H9 (cell line): ENCODE data around the gene FRAS1. TPM values are rescaled to one million over a fixed set of nuclear protein-coding genes. Genes with fewer than 3 reads are reported as not detected.

ENCODE experiments used
- DNase-seq: peaks from one replicate; pipeline ENCODE4 v3.0.0-alpha.2; 2017
- H2AFZ ChIP-seq: one replicate; pipeline ENCODE4 v1.6.1; 2013; ENCODE audit warnings: mild to moderate bottlenecking, low read length, control low read depth, moderate library complexity
- H2AK5ac ChIP-seq: 2 replicates; pipeline ENCODE4 v1.6.1; 2013; ENCODE audit warnings: low read length, control low read depth, mixed read lengths; ENCODE audit not compliant: insufficient read length
- H2BK120ac ChIP-seq: one replicate; pipeline ENCODE4 v1.6.1; 2013; ENCODE audit warnings: low read depth, mild to moderate bottlenecking, low read length, control low read depth, inconsistent platforms; ENCODE audit not compliant: poor library complexity, severe bottlenecking
- H2BK12ac ChIP-seq: 2 replicates; pipeline ENCODE4 v1.6.1; 2013; ENCODE audit warnings: low read length, control low read depth, mixed read lengths, low read depth; ENCODE audit not compliant: insufficient read length
- H2BK15ac ChIP-seq: 2 replicates; pipeline ENCODE4 v1.6.1; 2013; ENCODE audit warnings: low read depth, low read length, control low read depth
- H2BK20ac ChIP-seq: one replicate; pipeline ENCODE4 v1.6.1; 2013; ENCODE audit warnings: low read depth, mild to moderate bottlenecking, low read length, control low read depth, inconsistent platforms; ENCODE audit not compliant: poor library complexity, severe bottlenecking
- H2BK5ac ChIP-seq: 2 replicates; pipeline ENCODE4 v1.6.1; 2013; ENCODE audit warnings: low read length, control low read depth, mixed read lengths; ENCODE audit not compliant: insufficient read length
- H3K14ac ChIP-seq: 2 replicates; pipeline ENCODE4 v1.6.1; 2013; ENCODE audit warnings: low read length, control low read depth; ENCODE audit not compliant: insufficient read depth
- H3K18ac ChIP-seq: 2 replicates; pipeline ENCODE4 v1.6.1; 2013; ENCODE audit warnings: low read depth, mild to moderate bottlenecking, mixed read lengths, low read length, control low read depth; ENCODE audit not compliant: insufficient read length
- H3K23ac ChIP-seq: 2 replicates; pipeline ENCODE4 v1.6.1; 2013; ENCODE audit warnings: low read length, control low read depth, mixed read lengths, low read depth; ENCODE audit not compliant: insufficient read length
- H3K23me2 ChIP-seq: 2 replicates; pipeline ENCODE4 v1.6.1; 2013; ENCODE audit warnings: low read depth, mild to moderate bottlenecking, mixed read lengths, low read length, control low read depth; ENCODE audit not compliant: insufficient read length, poor library complexity, severe bottlenecking
- H3K27ac ChIP-seq: 2 replicates; pipeline ENCODE4 v1.5.1; 2013; ENCODE audit warnings: low read length, control low read depth, mixed read lengths, low read depth; ENCODE audit not compliant: insufficient read length
- H3K27me3 ChIP-seq: 2 replicates; pipeline ENCODE4 v1.6.1; 2013; ENCODE audit warnings: low read length, control low read depth, inconsistent platforms; ENCODE audit not compliant: insufficient read depth
- H3K4ac ChIP-seq: 2 replicates; pipeline ENCODE4 v1.6.1; 2013; ENCODE audit warnings: low read depth, mild to moderate bottlenecking, control low read depth, inconsistent platforms, low read length, moderate library complexity
- H3K4me1 ChIP-seq: 2 replicates; pipeline ENCODE4 v1.6.1; 2013; ENCODE audit warnings: low read length, control low read depth, inconsistent platforms; ENCODE audit not compliant: insufficient read depth
- H3K4me2 ChIP-seq: 2 replicates; pipeline ENCODE4 v1.6.1; 2013; ENCODE audit warnings: low read length, control low read depth, mixed read lengths; ENCODE audit not compliant: insufficient read length, insufficient read depth
- H3K56ac ChIP-seq: 2 replicates; pipeline ENCODE4 v1.6.1; 2013; ENCODE audit warnings: low read depth, mild to moderate bottlenecking, mixed read lengths, low read length, control low read depth; ENCODE audit not compliant: insufficient read length
- H3K79me1 ChIP-seq: 2 replicates; pipeline ENCODE4 v1.6.1; 2013; ENCODE audit warnings: low read depth, mild to moderate bottlenecking, moderate library complexity, low read length, control low read depth, inconsistent platforms; ENCODE audit not compliant: insufficient read depth, poor library complexity, severe bottlenecking
- H3K79me2 ChIP-seq: 2 replicates; pipeline ENCODE4 v1.6.1; 2013; ENCODE audit warnings: low read length, control low read depth, inconsistent platforms; ENCODE audit not compliant: insufficient read depth
- H3K9ac ChIP-seq: 2 replicates; pipeline ENCODE4 v1.6.1; 2013; ENCODE audit warnings: low read length, control low read depth, mixed read lengths; ENCODE audit not compliant: insufficient read length; ENCODE audit errors: extremely low read depth
- H3K9me3 ChIP-seq: one replicate; pipeline ENCODE4 v1.6.1; 2013; ENCODE audit warnings: low read depth, low read length, inconsistent platforms; ENCODE audit not compliant: control insufficient read depth
- H3T11ph ChIP-seq: one replicate; pipeline ENCODE4 v1.6.1; 2013; ENCODE audit warnings: mild to moderate bottlenecking, low read length, control low read depth, inconsistent platforms
- H4K20me1 ChIP-seq: one replicate; pipeline ENCODE4 v1.6.1; 2013; ENCODE audit not compliant: control insufficient read depth, insufficient read length, insufficient read depth
- H4K5ac ChIP-seq: 2 replicates; pipeline ENCODE4 v1.6.1; 2013; ENCODE audit warnings: low read depth, mild to moderate bottlenecking, mixed read lengths, low read length, control low read depth; ENCODE audit not compliant: insufficient read length
- H4K8ac ChIP-seq: replicated peaks from 2 replicates; pipeline ENCODE4 v1.6.1; 2013; ENCODE audit warnings: low read length, control low read depth, mixed read lengths, low read depth; ENCODE audit not compliant: insufficient read length
- H4K91ac ChIP-seq: 2 replicates; pipeline ENCODE4 v1.6.1; 2013; ENCODE audit warnings: low read depth, mild to moderate bottlenecking, moderate library complexity, mixed read lengths, low read length, control low read depth; ENCODE audit not compliant: insufficient read length
- H3K27ac Mint-ChIP-seq, 3 experiments: 2 replicates in 2 of 3; 3 replicates in 1 of 3; pipeline ENCODE4 v1.8.0; 2020 to 2021; ENCODE audit warnings: mixed read lengths in 3 of 3, mild to moderate bottlenecking in 1 of 3, moderate library complexity in 1 of 3
- H3K27me3 Mint-ChIP-seq: 2 replicates; pipeline ENCODE4 v1.8.0; 2021; ENCODE audit warnings: low read depth, mild to moderate bottlenecking, moderate library complexity, mixed read lengths
- H3K36me3 Mint-ChIP-seq, 3 experiments: 2 replicates in 2 of 3; 3 replicates in 1 of 3; pipeline ENCODE4 v1.8.0; 2020 to 2021; ENCODE audit warnings: low read depth in 3 of 3, mixed read lengths in 3 of 3; ENCODE audit not compliant: insufficient read depth in 1 of 3
- H3K4me1 Mint-ChIP-seq, 2 experiments: 2 replicates each; pipeline ENCODE4 v1.8.0; 2020; ENCODE audit warnings: mixed read lengths in 2 of 2
- H3K4me3 Mint-ChIP-seq, 2 experiments: 2 replicates in 1 of 2; 3 replicates in 1 of 2; pipeline ENCODE4 v1.8.0; 2020 to 2021; ENCODE audit warnings: mild to moderate bottlenecking in 2 of 2, mixed read lengths in 2 of 2, moderate library complexity in 1 of 2
- H3K9me3 Mint-ChIP-seq, 2 experiments: 2 replicates in 1 of 2; 3 replicates in 1 of 2; pipeline ENCODE4 v1.8.0; 2020; ENCODE audit warnings: mild to moderate bottlenecking in 2 of 2, mixed read lengths in 2 of 2, moderate library complexity in 1 of 2
- CTCF ChIP-seq: fragments of 200-600 bp; sonication (generic); conservative IDR thresholded peaks from 3 replicates; pipeline ENCODE4 v1.8.0; 2021; ENCODE audit warnings: antibody characterized with exemption, mild to moderate bottlenecking
- WGBS: extraction: QIAGEN DNeasy Blood & Tissue Kit; methylation state at CpG from one replicate; pipeline ENCODE4 v1.1.7; 2013; ENCODE audit warnings: missing lambda C conversion rate, low lambda C conversion rate, mixed read lengths; ENCODE audit not compliant: insufficient read length; ENCODE audit errors: extremely low coverage; 5-methylcytosine and 5-hydroxymethylcytosine counted together
- total RNA-seq: library from RNA; stranded (reverse); gene quantifications from 2 replicates; pipeline ENCODE4 v1.2.1, GENCODE V29; 2021

FRAS1 gene
- total RNA-seq, 1 experiment from 2014 or later: 58.5 TPM

DNA sequence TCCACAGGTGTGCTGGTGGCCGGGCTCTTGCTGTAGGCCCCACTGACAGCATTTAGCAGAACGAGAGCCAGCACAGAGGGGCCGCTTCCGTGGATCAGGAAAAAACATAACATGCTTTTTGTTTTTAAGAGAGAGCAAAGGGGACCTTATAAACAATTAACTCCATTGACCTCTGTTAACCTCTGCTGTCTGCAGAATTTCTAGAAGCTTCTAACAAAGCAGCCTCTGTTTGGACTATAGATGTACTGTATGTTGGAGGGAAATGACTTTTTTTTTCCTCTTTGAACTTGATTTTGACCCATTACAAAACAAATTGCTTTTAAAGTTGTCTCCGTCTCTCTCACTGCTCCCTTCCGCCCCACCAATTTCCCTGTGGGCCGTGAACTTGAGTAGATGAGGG, 210.7 kb downstream of the FRAS1 start:
- Histone ChIP-seq H3K14ac (no peak overlapping the region), H4K8ac (no peak overlapping the region), H2AK5ac (no peak overlapping the region), H3K4ac (no peak overlapping the region), H2BK12ac (no peak overlapping the region), H4K91ac (no peak overlapping the region), H3K79me1 (no peaks in the 10 kb centered on the region), H3K4me1 (no peaks in the 10 kb centered on the region), H3K27ac (no peak overlapping the region), H3K56ac (no peak overlapping the region), H3K27me3 (no peaks in the 10 kb centered on the region), H2BK120ac (no peak overlapping the region), H3K18ac (no peak overlapping the region), H3K4me2 (no peak overlapping the region), H3K9ac (no peak overlapping the region), H2BK15ac (no peak overlapping the region), H2BK5ac (no peak overlapping the region), H4K20me1 (no peaks in the 10 kb centered on the region), H4K5ac (no peak overlapping the region), H2AFZ (no peak overlapping the region), H3K23me2 (no peaks in the 10 kb centered on the region), H3K23ac (no peak overlapping the region), H3K9me3 (no peaks in the 10 kb centered on the region), H2BK20ac (no peak overlapping the region), H3K79me2 (no peaks in the 10 kb centered on the region), H3T11ph (no peak overlapping the region)
- H3K4me1 Mint-ChIP-seq: peaks cover 5 to 9% of the 10 kb centered on the region in 2 experiments
- peak overlapping the region; percentile 33 to 78 (median 73); a peak in 5 of 7 replicates for H3K27ac Mint-ChIP-seq
- peaks cover 79 to 84% (median 80%) of the 10 kb centered on the region in 3 experiments for H3K36me3 Mint-ChIP-seq
- H3K4me3 Mint-ChIP-seq: no peak overlapping the region
- WGBS: no CpG with 5 or more reads among the region's 7 CpGs
- H3K9me3 Mint-ChIP-seq: peaks cover 14 to 15% of the 10 kb centered on the region in 2 experiments; a peak in 4 of 5 replicates
- no peaks in the 10 kb centered on the region for H3K27me3 Mint-ChIP-seq
- DNase-seq: no peak
- no peak for TF ChIP-seq CTCF
